Activated effector memory CD4-positive, alpha-beta T cell treated with anti-CD3 and anti-CD28 coated beads, Interleukin-2, amount 50 U/mL, for 16 hours (primary cell): ENCODE measurements around the gene KRT76.

ENCODE experiments used
- DNase-seq: peaks from one replicate; pipeline ENCODE4 v3.0.0-alpha.2; 2020

KRT76 gene

GRCh38 chr12:52796429-52796794 lies 19.3 kb upstream of the KRT76 start:
- DNase-seq: no peak

- DNase-seq: no peak
Observed at GRCh38 chr12:52795694-52796428, 18.7 kb upstream of the KRT76 start, which contains the start of gene KRT3. TSS of gene KRT3 (minus strand) at chr12:52796117. CDS start at chr12:52796042, 75 bp downstream.

GRCh38 chr12:52795332-52795674 lies 18.2 kb upstream of the KRT76 start:
- peak; percentile 3 for DNase-seq

GRCh38 chr12:52794479-52795331 lies 17.6 kb upstream of the KRT76 start:
- DNase-seq: peak; percentile 24

- no peak for DNase-seq
Observed at GRCh38 chr12:52792185-52793029, 15.3 kb upstream of the KRT76 start.

GRCh38 chr12:52791271-52792184 lies 14.4 kb upstream of the KRT76 start:
- DNase-seq: no peak

GRCh38 chr12:52790427-52791270 lies 13.5 kb upstream of the KRT76 start:
- no peak for DNase-seq

GRCh38 chr12:52789637-52790426 lies 12.7 kb upstream of the KRT76 start:
- peak; percentile 57 for DNase-seq

- peak; percentile 22 for DNase-seq
Observed at GRCh38 chr12:52788876-52789636, 11.9 kb upstream of the KRT76 start.

GRCh38 chr12:52788192-52788875 lies 11.2 kb upstream of the KRT76 start:
- peak; percentile 14 for DNase-seq

- DNase-seq: peak; percentile 43
Observed at GRCh38 chr12:52787324-52788191, 10.4 kb upstream of the KRT76 start.

GRCh38 chr12:52784909-52785308 lies 7.8 kb upstream of the KRT76 start:
- no peak for DNase-seq

- DNase-seq: no peak
Observed at GRCh38 chr12:52783563-52784316, 6.6 kb upstream of the KRT76 start.

- DNase-seq: no peak
Observed at GRCh38 chr12:52782502-52782901, 5.4 kb upstream of the KRT76 start.

- no peak for DNase-seq
Observed at GRCh38 chr12:52781399-52782082, 4.4 kb upstream of the KRT76 start.

- no peak for DNase-seq
Observed at GRCh38 chr12:52779914-52780313, 2.8 kb upstream of the KRT76 start.
